KMS-11 (cell line): ENCODE data around the gene GLDC.

Experiments used
- H2AFZ ChIP-seq: fragments of 200-600 bp; sonication (generic); 2 replicates; pipeline ENCODE4 v1.6.1; 2016; ENCODE audit warnings: antibody characterized with exemption, mixed run types, low read depth
- H3K27ac ChIP-seq: fragments of 200-600 bp; sonication (generic); 2 replicates; pipeline ENCODE4 v1.6.1; 2016; ENCODE audit warnings: mild to moderate bottlenecking, mixed run types
- H3K27me3 ChIP-seq: fragments of 200-600 bp; sonication (generic); 2 replicates; pipeline ENCODE4 v1.6.1; 2017; ENCODE audit warnings: mild to moderate bottlenecking, low read depth, mixed run types, moderate library complexity; ENCODE audit not compliant: insufficient read depth
- H3K36me3 ChIP-seq: fragments of 200-600 bp; sonication (generic); 2 replicates; pipeline ENCODE4 v1.6.1; 2017; ENCODE audit warnings: mild to moderate bottlenecking, mixed run types; ENCODE audit not compliant: insufficient read depth
- H3K4me1 ChIP-seq: fragments of 200-600 bp; sonication (generic); 2 replicates; pipeline ENCODE4 v1.6.1; 2016; ENCODE audit warnings: mild to moderate bottlenecking, low read depth, mixed run types; ENCODE audit not compliant: poor library complexity, severe bottlenecking
- H3K4me2 ChIP-seq: fragments of 200-600 bp; sonication (generic); 2 replicates; pipeline ENCODE4 v1.7.0; 2016; ENCODE audit warnings: mild to moderate bottlenecking, mixed run types
- H3K4me3 ChIP-seq: fragments of 200-600 bp; sonication (generic); IDR thresholded peaks from 2 replicates; pipeline ENCODE4 v1.6.1; 2017; ENCODE audit warnings: low read depth, low read length, mixed read lengths; ENCODE audit not compliant: insufficient read depth
- H3K79me2 ChIP-seq: fragments of 200-600 bp; sonication (generic); 2 replicates; pipeline ENCODE4 v1.6.1; 2016; ENCODE audit warnings: low read depth, mixed run types; ENCODE audit not compliant: insufficient read depth
- H3K9ac ChIP-seq: fragments of 200-600 bp; sonication (generic); 2 replicates; pipeline ENCODE4 v1.6.1; 2016; ENCODE audit warnings: mild to moderate bottlenecking, mixed run types
- H4K20me1 ChIP-seq: fragments of 200-600 bp; sonication (generic); 2 replicates; pipeline ENCODE4 v1.6.1; 2016; ENCODE audit warnings: mild to moderate bottlenecking, mixed run types; ENCODE audit not compliant: insufficient read depth
- TF ChIP-seq, protein P1 (sequence below): fragments of 200-600 bp; sonication (generic); conservative IDR thresholded peaks from 2 replicates; pipeline ENCODE4 v1.6.1; 2017; ENCODE audit warnings: low read depth, mild to moderate bottlenecking, antibody characterized with exemption, low read length, moderate library complexity, mixed read lengths

The GLDC gene

DNA sequence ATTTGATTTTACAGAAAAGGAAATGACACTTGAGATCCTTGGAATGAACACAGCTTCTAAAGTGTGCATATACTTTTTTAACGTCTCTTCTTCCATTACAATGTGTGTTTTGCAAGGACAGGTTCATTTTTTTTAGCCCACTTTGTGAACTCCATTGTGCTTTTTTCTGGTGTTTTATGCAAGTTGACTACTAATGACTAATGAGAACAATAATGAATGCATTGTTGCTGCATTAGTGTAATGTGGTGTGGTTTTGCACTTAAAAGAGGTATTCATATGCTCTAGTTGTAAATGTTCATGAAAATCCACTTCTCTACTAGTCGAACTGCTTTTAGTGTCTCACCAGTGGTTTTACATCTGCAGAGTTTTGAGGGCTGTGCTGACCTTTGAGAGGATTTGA, 139.0 kb downstream of the GLDC start:
- Histone ChIP-seq H3K36me3 (no peaks in the 10 kb centered on the region; the same call in 1 of the 2 replicates), H3K27me3 (no peaks in the 10 kb centered on the region), H3K27ac (no peak overlapping the region), H3K4me1 (no peaks in the 10 kb centered on the region), H3K4me3 (no peak overlapping the region), H3K4me2 (no peak overlapping the region), H3K9ac (no peak overlapping the region), H2AFZ (no peak overlapping the region), H4K20me1 (no peaks in the 10 kb centered on the region), H3K79me2 (no peaks in the 10 kb centered on the region)
- TF ChIP-seq, protein P1, sequence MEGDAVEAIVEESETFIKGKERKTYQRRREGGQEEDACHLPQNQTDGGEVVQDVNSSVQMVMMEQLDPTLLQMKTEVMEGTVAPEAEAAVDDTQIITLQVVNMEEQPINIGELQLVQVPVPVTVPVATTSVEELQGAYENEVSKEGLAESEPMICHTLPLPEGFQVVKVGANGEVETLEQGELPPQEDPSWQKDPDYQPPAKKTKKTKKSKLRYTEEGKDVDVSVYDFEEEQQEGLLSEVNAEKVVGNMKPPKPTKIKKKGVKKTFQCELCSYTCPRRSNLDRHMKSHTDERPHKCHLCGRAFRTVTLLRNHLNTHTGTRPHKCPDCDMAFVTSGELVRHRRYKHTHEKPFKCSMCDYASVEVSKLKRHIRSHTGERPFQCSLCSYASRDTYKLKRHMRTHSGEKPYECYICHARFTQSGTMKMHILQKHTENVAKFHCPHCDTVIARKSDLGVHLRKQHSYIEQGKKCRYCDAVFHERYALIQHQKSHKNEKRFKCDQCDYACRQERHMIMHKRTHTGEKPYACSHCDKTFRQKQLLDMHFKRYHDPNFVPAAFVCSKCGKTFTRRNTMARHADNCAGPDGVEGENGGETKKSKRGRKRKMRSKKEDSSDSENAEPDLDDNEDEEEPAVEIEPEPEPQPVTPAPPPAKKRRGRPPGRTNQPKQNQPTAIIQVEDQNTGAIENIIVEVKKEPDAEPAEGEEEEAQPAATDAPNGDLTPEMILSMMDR = no peak

DNA sequence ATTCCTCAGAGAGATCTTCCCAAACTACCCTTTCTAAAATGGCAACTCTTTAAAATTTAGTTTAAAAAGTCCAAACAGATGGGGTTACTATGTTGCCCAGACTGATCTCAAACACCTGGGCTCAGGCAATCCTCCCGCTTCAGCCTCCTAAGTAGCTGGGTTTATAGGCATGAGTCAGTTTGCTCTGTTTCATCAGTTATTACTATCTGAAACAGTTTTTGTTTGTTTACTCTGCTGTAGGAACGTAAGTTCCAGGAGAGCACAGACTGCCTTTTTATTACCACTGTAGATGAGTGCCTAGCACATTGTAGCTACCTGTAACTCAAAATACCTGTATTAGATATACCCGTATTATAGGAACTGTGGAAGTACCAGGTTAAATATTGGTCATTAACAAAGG, 143.1 kb downstream of the GLDC start:
- no peak overlapping the region for H2AFZ ChIP-seq
- H3K4me3 ChIP-seq = no peak overlapping the region
- no peak overlapping the region for H3K27ac ChIP-seq
- TF ChIP-seq, protein P1 = no peak
- H3K79me2 ChIP-seq = no peaks in the 10 kb centered on the region
- no peaks in the 10 kb centered on the region for H4K20me1 ChIP-seq
- H3K4me1 ChIP-seq = no peaks in the 10 kb centered on the region
- no peak overlapping the region for H3K9ac ChIP-seq
- H3K27me3 ChIP-seq = no peaks in the 10 kb centered on the region
- no peaks in the 10 kb centered on the region; the same call in 1 of the 2 replicates for H3K36me3 ChIP-seq
- H3K4me2 ChIP-seq = no peak overlapping the region

DNA sequence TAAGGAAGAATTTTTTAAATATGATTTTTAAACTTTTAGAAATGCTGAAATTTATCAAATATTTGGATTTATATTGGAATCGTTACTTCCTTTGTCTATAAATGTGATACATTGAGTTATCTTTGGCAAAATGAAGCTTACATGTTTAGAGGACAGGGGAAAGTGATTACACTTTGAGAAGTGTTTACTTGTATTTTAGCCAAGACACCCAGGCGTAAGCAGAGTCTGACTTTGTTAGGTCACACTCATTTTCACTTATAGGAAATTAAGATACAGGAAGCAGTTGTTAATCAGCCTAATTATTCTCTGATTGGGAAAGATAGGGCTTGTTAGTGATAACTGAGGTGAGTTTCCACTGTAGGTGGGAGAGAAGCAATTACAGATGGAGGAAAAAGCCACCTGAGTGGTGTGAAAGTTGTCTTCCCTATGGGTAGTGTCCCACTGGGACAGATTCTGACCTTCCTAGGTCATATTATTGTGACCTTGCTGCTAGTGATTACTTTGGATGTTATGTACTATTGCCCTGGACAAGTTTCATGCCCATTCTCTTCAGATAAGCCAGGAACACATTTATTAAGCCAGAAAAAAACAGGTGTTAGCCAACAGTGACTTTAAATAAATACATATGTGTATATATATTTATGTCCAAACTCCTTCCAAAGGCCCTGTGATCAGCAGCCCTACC, 143.9 kb downstream of the GLDC start:
- Histone ChIP-seq H3K79me2 (no peaks in the 10 kb centered on the region), H2AFZ (no peak overlapping the region), H3K4me2 (no peak overlapping the region), H3K9ac (no peak overlapping the region), H3K27ac (no peak overlapping the region), H3K27me3 (no peaks in the 10 kb centered on the region), H4K20me1 (no peaks in the 10 kb centered on the region), H3K36me3 (no peaks in the 10 kb centered on the region; the same call in 1 of the 2 replicates), H3K4me1 (no peaks in the 10 kb centered on the region), H3K4me3 (no peak overlapping the region)
- TF ChIP-seq, protein P1 = no peak

DNA sequence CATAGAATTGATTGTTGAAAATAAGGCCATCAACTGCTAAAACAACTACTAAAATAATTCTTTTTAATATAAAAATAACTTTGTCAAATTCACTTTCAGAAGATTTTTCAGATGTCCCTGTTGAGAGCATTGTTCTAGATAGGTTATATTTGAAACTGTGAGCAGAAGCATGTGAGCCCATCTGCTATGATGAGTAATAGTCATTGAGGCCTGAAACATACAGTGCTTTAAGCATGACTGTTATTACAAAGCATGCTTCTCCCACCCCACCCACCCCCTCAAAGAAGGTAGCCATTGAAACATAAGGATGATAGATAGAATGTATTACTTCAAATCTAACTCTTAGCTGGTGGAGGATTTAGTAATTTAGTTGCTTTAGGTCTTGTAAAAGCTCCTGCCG, 146.5 kb downstream of the GLDC start:
- Histone ChIP-seq H3K27ac (no peak overlapping the region), H3K4me3 (no peak overlapping the region), H2AFZ (no peak overlapping the region), H3K9ac (no peak overlapping the region), H3K27me3 (no peaks in the 10 kb centered on the region), H3K4me2 (no peak overlapping the region), H3K79me2 (no peaks in the 10 kb centered on the region), H3K36me3 (no peaks in the 10 kb centered on the region), H3K4me1 (no peaks in the 10 kb centered on the region), H4K20me1 (no peaks in the 10 kb centered on the region)
- TF ChIP-seq, protein P1 = no peak
